HepG2 (cell line): ENCODE results near the gene RTN1.

Source experiments
- ARNT ChIP-seq: fragments of 450-650 bp; IDR thresholded peaks from 2 replicates; pipeline ENCODE4 v1.6.1; 2017
- JUND ChIP-seq: sonication (generic); formaldehyde crosslinking; IDR thresholded peaks from 2 replicates; pipeline ENCODE4 v1.8.0; 2022; ENCODE audit warnings: mild to moderate bottlenecking, missing genetic modification reagents
- TRIM24 ChIP-seq: sonication (generic); formaldehyde crosslinking; IDR thresholded peaks from 2 replicates; pipeline ENCODE4 v1.8.0; 2022; ENCODE audit warnings: mild to moderate bottlenecking, missing genetic modification reagents
- ZNF350 ChIP-seq: sonication (generic); formaldehyde crosslinking; IDR thresholded peaks from 2 replicates; pipeline ENCODE4 v1.4.0; 2020; ENCODE audit warnings: mild to moderate bottlenecking, low read depth, missing genetic modification reagents, borderline replicate concordance
- TF ChIP-seq, protein P1 (sequence below), 2 experiments: sonication (generic) in 1 of 2; formaldehyde crosslinking in 1 of 2; IDR thresholded peaks; 2 replicates each; pipeline versions ENCODE4 v1.4.0 to v1.6.1; 2018 to 2020; ENCODE audit warnings: missing genetic modification reagents in 2 of 2, borderline replicate concordance in 1 of 2, low read depth in 1 of 2, mild to moderate bottlenecking in 1 of 2, missing biosample characterization in 1 of 2
- TF ChIP-seq, protein P2 (sequence below): sonication (generic); formaldehyde crosslinking; IDR thresholded peaks from 2 replicates; pipeline ENCODE4 v1.4.0; 2020; ENCODE audit warnings: missing genetic modification reagents, borderline replicate concordance
- TF ChIP-seq, protein P3 (sequence below), 2 experiments: sonication (generic) in 1 of 2; formaldehyde crosslinking in 1 of 2; IDR thresholded peaks; 2 replicates each; pipeline versions ENCODE4 v1.4.0 to v1.6.1; 2016 to 2020; ENCODE audit warnings: borderline replicate concordance in 1 of 2, low read depth in 1 of 2, mild to moderate bottlenecking in 1 of 2, missing genetic modification reagents in 1 of 2

DNA sequence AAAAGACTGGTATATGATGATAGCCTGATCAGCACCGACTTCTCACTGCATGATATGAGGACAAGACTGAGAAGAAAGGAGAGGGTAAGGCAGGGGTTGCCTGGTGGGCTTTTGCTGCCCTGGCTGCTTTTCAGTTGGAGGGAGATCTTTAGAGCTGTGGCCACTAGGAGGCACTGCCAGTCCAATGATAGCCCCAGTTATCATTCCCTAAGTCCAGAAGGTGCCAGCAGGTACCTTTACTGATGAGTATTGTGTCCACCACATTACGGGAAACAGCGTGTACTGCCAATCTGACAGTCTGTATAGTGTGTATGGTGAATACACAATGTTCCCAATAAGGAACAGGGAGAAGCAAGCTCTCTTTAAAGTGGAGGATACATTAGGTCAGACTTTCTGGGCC lies 238.2 kb downstream of the RTN1 start:
- TF ChIP-seq TRIM24 (CRISPR knock-in tag), result no peak
- no peak for TF ChIP-seq ZNF350 (CRISPR knock-in tag)
- TF ChIP-seq ARNT, result no peak
- TF ChIP-seq, protein P1, sequence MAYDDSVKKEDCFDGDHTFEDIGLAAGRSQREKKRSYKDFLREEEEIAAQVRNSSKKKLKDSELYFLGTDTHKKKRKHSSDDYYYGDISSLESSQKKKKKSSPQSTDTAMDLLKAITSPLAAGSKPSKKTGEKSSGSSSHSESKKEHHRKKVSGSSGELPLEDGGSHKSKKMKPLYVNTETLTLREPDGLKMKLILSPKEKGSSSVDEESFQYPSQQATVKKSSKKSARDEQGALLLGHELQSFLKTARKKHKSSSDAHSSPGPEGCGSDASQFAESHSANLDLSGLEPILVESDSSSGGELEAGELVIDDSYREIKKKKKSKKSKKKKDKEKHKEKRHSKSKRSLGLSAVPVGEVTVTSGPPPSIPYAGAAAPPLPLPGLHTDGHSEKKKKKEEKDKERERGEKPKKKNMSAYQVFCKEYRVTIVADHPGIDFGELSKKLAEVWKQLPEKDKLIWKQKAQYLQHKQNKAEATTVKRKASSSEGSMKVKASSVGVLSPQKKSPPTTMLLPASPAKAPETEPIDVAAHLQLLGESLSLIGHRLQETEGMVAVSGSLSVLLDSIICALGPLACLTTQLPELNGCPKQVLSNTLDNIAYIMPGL (CRISPR knock-in tag; IDR thresholded peaks at IDR 0.05; ENCODE audit: borderline replicate concordance in 1 of 2, low read depth in 1 of 2), result no peak
- TF ChIP-seq, protein P2, sequence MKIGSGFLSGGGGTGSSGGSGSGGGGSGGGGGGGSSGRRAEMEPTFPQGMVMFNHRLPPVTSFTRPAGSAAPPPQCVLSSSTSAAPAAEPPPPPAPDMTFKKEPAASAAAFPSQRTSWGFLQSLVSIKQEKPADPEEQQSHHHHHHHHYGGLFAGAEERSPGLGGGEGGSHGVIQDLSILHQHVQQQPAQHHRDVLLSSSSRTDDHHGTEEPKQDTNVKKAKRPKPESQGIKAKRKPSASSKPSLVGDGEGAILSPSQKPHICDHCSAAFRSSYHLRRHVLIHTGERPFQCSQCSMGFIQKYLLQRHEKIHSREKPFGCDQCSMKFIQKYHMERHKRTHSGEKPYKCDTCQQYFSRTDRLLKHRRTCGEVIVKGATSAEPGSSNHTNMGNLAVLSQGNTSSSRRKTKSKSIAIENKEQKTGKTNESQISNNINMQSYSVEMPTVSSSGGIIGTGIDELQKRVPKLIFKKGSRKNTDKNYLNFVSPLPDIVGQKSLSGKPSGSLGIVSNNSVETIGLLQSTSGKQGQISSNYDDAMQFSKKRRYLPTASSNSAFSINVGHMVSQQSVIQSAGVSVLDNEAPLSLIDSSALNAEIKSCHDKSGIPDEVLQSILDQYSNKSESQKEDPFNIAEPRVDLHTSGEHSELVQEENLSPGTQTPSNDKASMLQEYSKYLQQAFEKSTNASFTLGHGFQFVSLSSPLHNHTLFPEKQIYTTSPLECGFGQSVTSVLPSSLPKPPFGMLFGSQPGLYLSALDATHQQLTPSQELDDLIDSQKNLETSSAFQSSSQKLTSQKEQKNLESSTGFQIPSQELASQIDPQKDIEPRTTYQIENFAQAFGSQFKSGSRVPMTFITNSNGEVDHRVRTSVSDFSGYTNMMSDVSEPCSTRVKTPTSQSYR (CRISPR knock-in tag), result no peak
- no peak for TF ChIP-seq JUND (CRISPR knock-in tag)
- TF ChIP-seq, protein P3, sequence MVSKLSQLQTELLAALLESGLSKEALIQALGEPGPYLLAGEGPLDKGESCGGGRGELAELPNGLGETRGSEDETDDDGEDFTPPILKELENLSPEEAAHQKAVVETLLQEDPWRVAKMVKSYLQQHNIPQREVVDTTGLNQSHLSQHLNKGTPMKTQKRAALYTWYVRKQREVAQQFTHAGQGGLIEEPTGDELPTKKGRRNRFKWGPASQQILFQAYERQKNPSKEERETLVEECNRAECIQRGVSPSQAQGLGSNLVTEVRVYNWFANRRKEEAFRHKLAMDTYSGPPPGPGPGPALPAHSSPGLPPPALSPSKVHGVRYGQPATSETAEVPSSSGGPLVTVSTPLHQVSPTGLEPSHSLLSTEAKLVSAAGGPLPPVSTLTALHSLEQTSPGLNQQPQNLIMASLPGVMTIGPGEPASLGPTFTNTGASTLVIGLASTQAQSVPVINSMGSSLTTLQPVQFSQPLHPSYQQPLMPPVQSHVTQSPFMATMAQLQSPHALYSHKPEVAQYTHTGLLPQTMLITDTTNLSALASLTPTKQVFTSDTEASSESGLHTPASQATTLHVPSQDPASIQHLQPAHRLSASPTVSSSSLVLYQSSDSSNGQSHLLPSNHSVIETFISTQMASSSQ (IDR thresholded peaks at IDR 0.05; ENCODE audit: low read depth), result no peak
- TF ChIP-seq, protein P3 (CRISPR knock-in tag; IDR thresholded peaks at IDR 0.05; ENCODE audit: borderline replicate concordance), result no peak
